HG03045 (cell line): ENCODE data around the gene AGAP9.
A peak's percentile ranks its signal among the peaks of the same experiment; 100 is the strongest.
"Not testable (repeated sequence)": the region's sequence is repeated elsewhere in the genome, so short reads cannot be mapped to it uniquely, and the experiment has no call there.

Source experiments
- ATAC-seq: cut with Tn5 transposase; IDR thresholded peaks from one replicate; pipeline ENCODE4 v1.9.1; 2021; ENCODE audit warnings: mild to moderate bottlenecking, moderate library complexity; ENCODE audit not compliant: unreplicated experiment

The AGAP9 gene

GRCh38 chr10:47489630-47490029 is 33.8 kb downstream of the AGAP9 start:
- ATAC-seq = not testable (repeated sequence)

- not testable (repeated sequence) for ATAC-seq
Observed at GRCh38 chr10:47485943-47486342, 37.5 kb downstream of the AGAP9 start.

GRCh38 chr10:47484786-47485185 is 38.7 kb downstream of the AGAP9 start:
- ATAC-seq = not testable (repeated sequence)

- ATAC-seq = not testable (repeated sequence)
Observed at GRCh38 chr10:47483923-47484322, 39.5 kb downstream of the AGAP9 start, which contains the start of gene ANXA8. Gene ANXA8 (minus strand): TSS chr10:47484115. CDS start chr10:47483933, 182 bp downstream.

- not testable (repeated sequence) for ATAC-seq
Observed at GRCh38 chr10:47482367-47482766, 41.1 kb downstream of the AGAP9 start.

- not testable (repeated sequence) for ATAC-seq
Observed at GRCh38 chr10:47481768-47482181, 41.7 kb downstream of the AGAP9 start.

- not testable (repeated sequence) for ATAC-seq
Observed at GRCh38 chr10:47481182-47481766, 42.2 kb downstream of the AGAP9 start.

- ATAC-seq = not testable (repeated sequence)
Observed at GRCh38 chr10:47480133-47480532, 43.3 kb downstream of the AGAP9 start.

GRCh38 chr10:47478114-47478513 is 45.3 kb downstream of the AGAP9 start:
- not testable (repeated sequence) for ATAC-seq

- ATAC-seq = not testable (repeated sequence)
Observed at GRCh38 chr10:47477078-47477477, 46.4 kb downstream of the AGAP9 start.

GRCh38 chr10:47475101-47475500 is 48.3 kb downstream of the AGAP9 start:
- ATAC-seq = not testable (repeated sequence)

GRCh38 chr10:47473516-47473915 is 49.9 kb downstream of the AGAP9 start:
- ATAC-seq = not testable (repeated sequence)

- ATAC-seq = peak; percentile 54
Observed at GRCh38 chr10:47472647-47473046, 50.8 kb downstream of the AGAP9 start.

- not testable (repeated sequence) for ATAC-seq
Observed at GRCh38 chr10:47472072-47472471, 51.4 kb downstream of the AGAP9 start.

- not testable (repeated sequence) for ATAC-seq
Observed at GRCh38 chr10:47468731-47469528, 54.5 kb downstream of the AGAP9 start.

- ATAC-seq = not testable (repeated sequence)
Observed at GRCh38 chr10:47467957-47468356, 55.5 kb downstream of the AGAP9 start.

- not testable (repeated sequence) for ATAC-seq
Observed at GRCh38 chr10:47467458-47467857, 56.0 kb downstream of the AGAP9 start.

- ATAC-seq = not testable (repeated sequence)
Observed at GRCh38 chr10:47465216-47465917, 58.1 kb downstream of the AGAP9 start.

- ATAC-seq = not testable (repeated sequence)
Observed at GRCh38 chr10:47462577-47463358, 60.7 kb downstream of the AGAP9 start.

- ATAC-seq = not testable (repeated sequence)
Observed at GRCh38 chr10:47461261-47461687, 62.2 kb downstream of the AGAP9 start.
